Measurements from ENCODE around the gene LRG1. TPM values are rescaled to one million over a fixed set of nuclear protein-coding genes. Genes with fewer than 3 reads are reported as not detected.

LRG1 gene
- total RNA-seq, 2 donors from 2014 or later = 0.86 to 1.4 TPM

GRCh38 chr19:4504891-4505569 is 34.8 kb downstream of the LRG1 start:
- Histone ChIP-seq H3K4me3 (ENCODE audit: low read length) (no peak overlapping the region), H3K36me3 (ENCODE audit: control insufficient read depth, insufficient read depth, low read length) (peaks cover 10% of the 10 kb centered on the region), H3K9me3 (ENCODE audit: control insufficient read depth, low read length) (no peaks in the 10 kb centered on the region), H3K27me3 (ENCODE audit: control insufficient read depth, insufficient read depth, low read length, poor library complexity, severe bottlenecking) (no peaks in the 10 kb centered on the region), H3K9ac (ENCODE audit: extremely low read depth, low read length, poor library complexity, severe bottlenecking) (no peak overlapping the region), H3K27ac (ENCODE audit: low read depth, low read length) (no peak overlapping the region), H3K4me1 (ENCODE audit: control insufficient read depth, insufficient read depth, low read length) (no peaks in the 10 kb centered on the region)
- 88 to 92% methylated on average over 10 to 15 of the region's 15 CpGs for WGBS, 2 experiments (ENCODE audit: insufficient coverage in 1 of 2, insufficient read length in 1 of 2)
- no peak for DNase-seq
- Mint-ChIP-seq H3K4me1 (no peaks in the 10 kb centered on the region), H3K36me3 (ENCODE audit: low read depth) (peaks cover 35% of the 10 kb centered on the region), H3K4me3 (no peak overlapping the region), H3K27ac (no peak overlapping the region), H3K27me3 (ENCODE audit: insufficient read depth) (peaks cover 4% of the 10 kb centered on the region), H3K9me3 (no peaks in the 10 kb centered on the region)
- TF ChIP-seq, protein P1, sequence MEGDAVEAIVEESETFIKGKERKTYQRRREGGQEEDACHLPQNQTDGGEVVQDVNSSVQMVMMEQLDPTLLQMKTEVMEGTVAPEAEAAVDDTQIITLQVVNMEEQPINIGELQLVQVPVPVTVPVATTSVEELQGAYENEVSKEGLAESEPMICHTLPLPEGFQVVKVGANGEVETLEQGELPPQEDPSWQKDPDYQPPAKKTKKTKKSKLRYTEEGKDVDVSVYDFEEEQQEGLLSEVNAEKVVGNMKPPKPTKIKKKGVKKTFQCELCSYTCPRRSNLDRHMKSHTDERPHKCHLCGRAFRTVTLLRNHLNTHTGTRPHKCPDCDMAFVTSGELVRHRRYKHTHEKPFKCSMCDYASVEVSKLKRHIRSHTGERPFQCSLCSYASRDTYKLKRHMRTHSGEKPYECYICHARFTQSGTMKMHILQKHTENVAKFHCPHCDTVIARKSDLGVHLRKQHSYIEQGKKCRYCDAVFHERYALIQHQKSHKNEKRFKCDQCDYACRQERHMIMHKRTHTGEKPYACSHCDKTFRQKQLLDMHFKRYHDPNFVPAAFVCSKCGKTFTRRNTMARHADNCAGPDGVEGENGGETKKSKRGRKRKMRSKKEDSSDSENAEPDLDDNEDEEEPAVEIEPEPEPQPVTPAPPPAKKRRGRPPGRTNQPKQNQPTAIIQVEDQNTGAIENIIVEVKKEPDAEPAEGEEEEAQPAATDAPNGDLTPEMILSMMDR (conservative IDR thresholded peaks at IDR 0.05) = no peak

- 95 to 98% methylated on average over 19 to 23 of the region's 23 CpGs for WGBS, 2 experiments (ENCODE audit: insufficient coverage in 1 of 2, insufficient read length in 1 of 2)
- H3K36me3 Mint-ChIP-seq (ENCODE audit: low read depth) = peaks cover 41% of the 10 kb centered on the region
- peaks cover 10% of the 10 kb centered on the region for H3K36me3 ChIP-seq (ENCODE audit: control insufficient read depth, insufficient read depth, low read length)
- H3K4me1 ChIP-seq (ENCODE audit: control insufficient read depth, insufficient read depth, low read length) = no peaks in the 10 kb centered on the region
- H3K27me3 Mint-ChIP-seq (ENCODE audit: insufficient read depth) = peaks cover 4% of the 10 kb centered on the region
- H3K9me3 Mint-ChIP-seq = no peaks in the 10 kb centered on the region
- no peaks in the 10 kb centered on the region for H3K27me3 ChIP-seq (ENCODE audit: control insufficient read depth, insufficient read depth, low read length, poor library complexity, severe bottlenecking)
- TF ChIP-seq, protein P1 (conservative IDR thresholded peaks at IDR 0.05) = no peak
- H3K9me3 ChIP-seq (ENCODE audit: control insufficient read depth, low read length) = no peaks in the 10 kb centered on the region
- no peaks in the 10 kb centered on the region for H3K4me1 Mint-ChIP-seq
- no peak overlapping the region for H3K4me3 Mint-ChIP-seq
- peak overlapping the region; percentile 57 for H3K27ac ChIP-seq (ENCODE audit: low read depth, low read length)
- no peak overlapping the region for H3K4me3 ChIP-seq (ENCODE audit: low read length)
- DNase-seq = no peak
- no peak overlapping the region for H3K27ac Mint-ChIP-seq
- no peak overlapping the region for H3K9ac ChIP-seq (ENCODE audit: extremely low read depth, low read length, poor library complexity, severe bottlenecking)
Observed at GRCh38 chr19:4504297-4504701, 35.5 kb downstream of the LRG1 start.

- no peak overlapping the region for H3K4me3 ChIP-seq (ENCODE audit: low read length)
- no peak for DNase-seq
- Mint-ChIP-seq H3K9me3 (no peaks in the 10 kb centered on the region), H3K27ac (no peak overlapping the region), H3K27me3 (ENCODE audit: insufficient read depth) (peaks cover 4% of the 10 kb centered on the region), H3K4me3 (no peak overlapping the region), H3K36me3 (ENCODE audit: low read depth) (peaks cover 45% of the 10 kb centered on the region), H3K4me1 (no peaks in the 10 kb centered on the region)
- H3K27ac ChIP-seq (ENCODE audit: low read depth, low read length) = peak overlapping the region; percentile 57
- H3K9me3 ChIP-seq (ENCODE audit: control insufficient read depth, low read length) = no peaks in the 10 kb centered on the region
- no peaks in the 10 kb centered on the region for H3K27me3 ChIP-seq (ENCODE audit: control insufficient read depth, insufficient read depth, low read length, poor library complexity, severe bottlenecking)
- H3K9ac ChIP-seq (ENCODE audit: extremely low read depth, low read length, poor library complexity, severe bottlenecking) = no peak overlapping the region
- H3K36me3 ChIP-seq (ENCODE audit: control insufficient read depth, insufficient read depth, low read length) = peaks cover 10% of the 10 kb centered on the region
- TF ChIP-seq, protein P1 (conservative IDR thresholded peaks at IDR 0.05) = no peak
- no peaks in the 10 kb centered on the region for H3K4me1 ChIP-seq (ENCODE audit: control insufficient read depth, insufficient read depth, low read length)
- 95% methylated on average over 10 of the region's 10 CpGs for WGBS, 2 experiments (ENCODE audit: insufficient coverage in 1 of 2, insufficient read length in 1 of 2)
Observed at GRCh38 chr19:4503825-4504170, 36.0 kb downstream of the LRG1 start.
